HCT116 (cell line): ENCODE data around the gene AMTN. TPM values are rescaled to one million over a fixed set of nuclear protein-coding genes. Genes with fewer than 3 reads are reported as not detected.

Experiments
- ATAC-seq: fragments of 200-7000 bp; cut with Tn5 transposase; 2 replicates; pipeline ENCODE4 v1.9.1; 2020; ENCODE audit warnings: mild to moderate bottlenecking, moderate library complexity
- BruUV-seq: library from RNA; stranded (reverse); fragments of 400-500 nt; replicated peaks from 2 replicates; lab custom pipeline; 2021; lab: Mats Ljungman, UMichigan
- CTCF ChIA-PET: fragments of 300-600 bp; sonication (Branson Sonifier 250); formaldehyde crosslinking; loops from one replicate; lab custom pipeline; 2021; ENCODE audit warnings: antibody characterized with exemption; lab: Charles Lee
- POLR2A ChIA-PET: fragments of 300-600, 350-600 bp; sonication (Branson Sonifier 250); formaldehyde crosslinking; loops from one replicate; lab custom pipeline; 2021; ENCODE audit warnings: antibody characterized with exemption; lab: Charles Lee
- RAD21 ChIA-PET, 2 experiments: fragments of 300-600 bp; sonication (Branson Sonifier 250); formaldehyde crosslinking; loops; one replicate each; lab custom pipeline; 2023; ENCODE audit warnings: low total read pairs in 2 of 2; ENCODE audit not compliant: uncharacterized antibody in 2 of 2, unreplicated experiment in 2 of 2, low non-redundant PET in 1 of 2; lab: Charles Lee
- DNase-seq: peaks from one replicate; pipeline ENCODE4 v3.0.0-alpha.2; 2010; ENCODE audit warnings: low read depth, low spot score
- H2AFZ ChIP-seq: fragments of 200-600 bp; shearing (Covaris generic), sonication (generic); 2 replicates; pipeline ENCODE4 v1.6.1; 2017; ENCODE audit warnings: low read depth, mixed run types, mixed read lengths, antibody characterized with exemption, low read length; ENCODE audit not compliant: poor library complexity, severe bottlenecking
- H3K27ac ChIP-seq: 2 replicates; pipeline ENCODE4 v1.5.1; 2012; ENCODE audit warnings: low read depth, low read length
- H3K27me3 ChIP-seq: fragments of 200-600 bp; sonication (generic); 2 replicates; pipeline ENCODE4 v1.6.1; 2016; ENCODE audit warnings: mixed run types, low read length, mixed read lengths; ENCODE audit not compliant: insufficient read depth
- H3K36me3 ChIP-seq, 2 experiments: fragments of 200-500 bp in 1 of 2; fragments of 200-600 bp in 1 of 2; sonication (Bioruptor generic) in 1 of 2; sonication (generic) in 1 of 2; 2 replicates each; pipeline versions ENCODE4 v1.5.1 to v1.6.1; 2014 to 2016; ENCODE audit warnings: low read length in 2 of 2, inconsistent platforms in 1 of 2, mixed read lengths in 1 of 2, mixed run types in 1 of 2; ENCODE audit not compliant: insufficient read depth in 2 of 2, control insufficient read depth in 1 of 2
- H3K4me1 ChIP-seq, 2 experiments: fragments of 200-600 bp in 1 of 2; sonication (generic) in 1 of 2; 2 replicates each; pipeline versions ENCODE4 v1.5.1 to v1.6.1; 2012 to 2017; ENCODE audit warnings: low read length in 2 of 2, inconsistent platforms in 1 of 2, mild to moderate bottlenecking in 1 of 2, mixed read lengths in 1 of 2, mixed run types in 1 of 2, moderate library complexity in 1 of 2; ENCODE audit not compliant: insufficient read depth in 2 of 2, control insufficient read depth in 1 of 2
- H3K4me2 ChIP-seq: fragments of 200-600 bp; sonication (generic); 2 replicates; pipeline ENCODE4 v1.6.1; 2017; ENCODE audit warnings: mixed run types, low read length, mixed read lengths
- H3K4me3 ChIP-seq, 2 experiments: fragments of 200-600 bp in 1 of 2; sonication (generic) in 1 of 2; replicated peaks in 1 of 2; 2 replicates each; pipeline ENCODE4 v1.5.1; 2011 to 2016; ENCODE audit warnings: low read length in 2 of 2, control low read depth in 1 of 2, low read depth in 1 of 2, mild to moderate bottlenecking in 1 of 2, mixed read lengths in 1 of 2, mixed run types in 1 of 2
- H3K79me2 ChIP-seq: fragments of 200-600 bp; sonication (generic); 2 replicates; pipeline ENCODE4 v1.6.1; 2017; ENCODE audit warnings: mild to moderate bottlenecking, mixed run types, low read length, moderate library complexity, mixed read lengths; ENCODE audit not compliant: insufficient read depth
- H3K9ac ChIP-seq: fragments of 200-600 bp; sonication (generic); 2 replicates; pipeline ENCODE4 v1.6.1; 2016; ENCODE audit warnings: low read length, mixed read lengths
- H3K9me2 ChIP-seq: fragments of 200-600 bp; sonication (generic), shearing (Covaris generic); 2 replicates; pipeline ENCODE4 v1.6.1; 2017; ENCODE audit warnings: mixed run types, mild to moderate bottlenecking, moderate library complexity; ENCODE audit not compliant: insufficient read depth
- H3K9me3 ChIP-seq, 2 experiments: fragments of 200-500 bp in 1 of 2; fragments of 200-600 bp in 1 of 2; sonication (Bioruptor generic) in 1 of 2; sonication (generic) in 1 of 2; 2 replicates each; pipeline ENCODE4 v1.6.1; 2014 to 2017; ENCODE audit warnings: low read length in 2 of 2, mixed read lengths in 2 of 2, inconsistent platforms in 1 of 2, low read depth in 1 of 2, mild to moderate bottlenecking in 1 of 2, mixed run types in 1 of 2, moderate library complexity in 1 of 2; ENCODE audit not compliant: control insufficient read depth in 1 of 2, insufficient read depth in 1 of 2
- H4K20me1 ChIP-seq: fragments of 200-600 bp; sonication (generic), shearing (Covaris generic); 2 replicates; pipeline ENCODE4 v1.6.1; 2017; ENCODE audit warnings: mixed run types, mild to moderate bottlenecking, moderate library complexity; ENCODE audit not compliant: insufficient read depth
- CBX3 ChIP-seq: IDR thresholded peaks from 2 replicates; pipeline ENCODE4 v1.6.1; 2012; ENCODE audit warnings: low read depth
- CEBPB ChIP-seq: IDR thresholded peaks from 2 replicates; pipeline ENCODE4 v1.6.1; 2012; ENCODE audit warnings: low read depth
- FOSL1 ChIP-seq: IDR thresholded peaks from 2 replicates; pipeline ENCODE4 v1.6.1; 2012; ENCODE audit warnings: low read depth
- SRF ChIP-seq: IDR thresholded peaks from 2 replicates; pipeline ENCODE4 v1.6.1; 2012; ENCODE audit warnings: low read depth
- intact Hi-C: fragments of 100-400 bp; cut with micrococcal nuclease; formaldehyde crosslinking; loops from 2 replicates; pipeline ENCODE4 v1.10.0; 2022
- total RNA-seq: library from RNA; stranded (reverse); gene quantifications from one replicate; pipeline ENCODE4 v1.2.1, GENCODE V29; 2021; ENCODE audit not compliant: unreplicated experiment
- TF ChIP-seq, protein P1 (sequence below): IDR thresholded peaks from 2 replicates; pipeline ENCODE4 v1.6.1; 2011; ENCODE audit warnings: mild to moderate bottlenecking, low read length, moderate library complexity; ENCODE audit not compliant: insufficient replicate concordance; ENCODE audit errors: extremely low read depth

Gene AMTN
- total RNA-seq, 1 experiment from 2014 or later, result not detected

- H3K79me2 ChIP-seq, result no peaks in the 10 kb centered on the region
- no peaks in the 10 kb centered on the region for H3K9me3 ChIP-seq
- intact Hi-C loops, result no loop called here
- ChIA-PET POLR2A (no interaction called here), RAD21 (no interaction called here), CTCF (no interaction called here)
- H3K4me2 ChIP-seq, result no peak overlapping the region
- H4K20me1 ChIP-seq, result no peaks in the 10 kb centered on the region
- no peak overlapping the region for H3K4me3 ChIP-seq
- H2AFZ ChIP-seq, result no peak overlapping the region
- no peaks in the 10 kb centered on the region for H3K27me3 ChIP-seq
- no peak for TF ChIP-seq CBX3
- DNase-seq, result no peak
- no peaks in the 10 kb centered on the region for H3K36me3 ChIP-seq
- no peaks in the 10 kb centered on the region for H3K4me1 ChIP-seq
- H3K9ac ChIP-seq, result no peak overlapping the region
- H3K27ac ChIP-seq, result no peak overlapping the region
- BruUV-seq, result no TSS peak
- H3K9me2 ChIP-seq, result no peaks in the 10 kb centered on the region
- no peak for ATAC-seq
Observed at GRCh38 chr4:70570796-70571195, 52.4 kb downstream of the AMTN start.

GRCh38 chr4:70571772-70572171 is 53.4 kb downstream of the AMTN start:
- ChIA-PET POLR2A (no interaction called here), CTCF (no interaction called here), RAD21 (no interaction called here)
- no peaks in the 10 kb centered on the region for H3K27me3 ChIP-seq
- H3K4me1 ChIP-seq, result no peaks in the 10 kb centered on the region; a peak in 1 of 4 replicates
- DNase-seq, result no peak
- no peaks in the 10 kb centered on the region for H3K36me3 ChIP-seq
- TF ChIP-seq CEBPB (no peak), SRF (no peak), FOSL1 (no peak), CBX3 (no peak)
- TF ChIP-seq, protein P1, sequence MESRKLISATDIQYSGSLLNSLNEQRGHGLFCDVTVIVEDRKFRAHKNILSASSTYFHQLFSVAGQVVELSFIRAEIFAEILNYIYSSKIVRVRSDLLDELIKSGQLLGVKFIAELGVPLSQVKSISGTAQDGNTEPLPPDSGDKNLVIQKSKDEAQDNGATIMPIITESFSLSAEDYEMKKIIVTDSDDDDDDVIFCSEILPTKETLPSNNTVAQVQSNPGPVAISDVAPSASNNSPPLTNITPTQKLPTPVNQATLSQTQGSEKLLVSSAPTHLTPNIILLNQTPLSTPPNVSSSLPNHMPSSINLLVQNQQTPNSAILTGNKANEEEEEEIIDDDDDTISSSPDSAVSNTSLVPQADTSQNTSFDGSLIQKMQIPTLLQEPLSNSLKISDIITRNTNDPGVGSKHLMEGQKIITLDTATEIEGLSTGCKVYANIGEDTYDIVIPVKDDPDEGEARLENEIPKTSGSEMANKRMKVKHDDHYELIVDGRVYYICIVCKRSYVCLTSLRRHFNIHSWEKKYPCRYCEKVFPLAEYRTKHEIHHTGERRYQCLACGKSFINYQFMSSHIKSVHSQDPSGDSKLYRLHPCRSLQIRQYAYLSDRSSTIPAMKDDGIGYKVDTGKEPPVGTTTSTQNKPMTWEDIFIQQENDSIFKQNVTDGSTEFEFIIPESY, result no peak
- H3K9ac ChIP-seq, result no peak overlapping the region
- no peaks in the 10 kb centered on the region for H3K9me2 ChIP-seq
- H3K79me2 ChIP-seq, result no peaks in the 10 kb centered on the region
- H3K4me3 ChIP-seq, result no peak overlapping the region
- H3K27ac ChIP-seq, result no peak overlapping the region
- H3K4me2 ChIP-seq, result no peak overlapping the region
- no TSS peak for BruUV-seq
- no peaks in the 10 kb centered on the region for H4K20me1 ChIP-seq
- no peak for ATAC-seq
- intact Hi-C loops, result no loop called here
- H2AFZ ChIP-seq, result no peak overlapping the region
- no peaks in the 10 kb centered on the region for H3K9me3 ChIP-seq
